ENCODE data around the gene SLC8A1. TPM values are rescaled to one million over a fixed set of nuclear protein-coding genes. Genes with fewer than 3 reads are reported as not detected.

SLC8A1 gene
- total RNA-seq, 1 donor from 2014 or later: 82.9 TPM

- DNase-seq (ENCODE audit: low spot score): no peak
Observed at GRCh38 chr2:40049781-40050180, 402.1 kb downstream of the SLC8A1 start.

- no peak for DNase-seq (ENCODE audit: low spot score)
Observed at GRCh38 chr2:40048506-40048905, 403.4 kb downstream of the SLC8A1 start.

- no peak for DNase-seq (ENCODE audit: low spot score)
Observed at GRCh38 chr2:40047406-40047805, 404.5 kb downstream of the SLC8A1 start.

Data from mucosa of gallbladder (tissue), 1 donor.